Endodermal cell (in vitro differentiated cells): ENCODE results near the gene AHDC1. TPM values are rescaled to one million over a fixed set of nuclear protein-coding genes. Genes with fewer than 3 reads are reported as not detected.

Experiments
- DNase-seq: peaks from one replicate; pipeline ENCODE4 v3.0.0-alpha.2; 2017
- H3K27ac ChIP-seq: 2 replicates; pipeline ENCODE4 v1.5.1; 2013; ENCODE audit warnings: mild to moderate bottlenecking, low read depth, low read length, moderate library complexity
- H3K27me3 ChIP-seq: 2 replicates; pipeline ENCODE4 v1.6.1; 2013; ENCODE audit warnings: mild to moderate bottlenecking, low read length, moderate library complexity; ENCODE audit not compliant: insufficient read depth, control insufficient read depth, poor library complexity, severe bottlenecking
- H3K36me3 ChIP-seq: 2 replicates; pipeline ENCODE4 v1.7.0; 2013; ENCODE audit warnings: mild to moderate bottlenecking, low read length, moderate library complexity; ENCODE audit not compliant: control insufficient read depth, insufficient read depth
- H3K4me1 ChIP-seq: one replicate; pipeline ENCODE4 v1.7.0; 2013; ENCODE audit warnings: low read length; ENCODE audit not compliant: control insufficient read depth, insufficient read depth
- H3K4me3 ChIP-seq: 2 replicates; pipeline ENCODE4 v1.5.1; 2013; ENCODE audit warnings: mild to moderate bottlenecking, low read length, moderate library complexity
- H3K9ac ChIP-seq: 2 replicates; pipeline ENCODE4 v1.6.1; 2013; ENCODE audit warnings: mild to moderate bottlenecking, low read length, moderate library complexity; ENCODE audit not compliant: poor library complexity, severe bottlenecking; ENCODE audit errors: extremely low read depth
- H3K9me3 ChIP-seq: 2 replicates; pipeline ENCODE4 v1.6.1; 2013; ENCODE audit warnings: mild to moderate bottlenecking, low read length, moderate library complexity; ENCODE audit not compliant: control insufficient read depth
- H3K27ac Mint-ChIP-seq: 2 replicates; pipeline ENCODE4 v1.8.0; 2020; ENCODE audit warnings: mixed read lengths
- H3K27me3 Mint-ChIP-seq: 2 replicates; pipeline ENCODE4 v1.8.0; 2021; ENCODE audit warnings: mild to moderate bottlenecking, mixed read lengths; ENCODE audit not compliant: insufficient read depth
- H3K36me3 Mint-ChIP-seq: 2 replicates; pipeline ENCODE4 v1.8.0; 2020; ENCODE audit warnings: low read depth, mixed read lengths
- H3K4me1 Mint-ChIP-seq: 2 replicates; pipeline ENCODE4 v1.8.0; 2020; ENCODE audit warnings: mixed read lengths
- H3K4me3 Mint-ChIP-seq: 2 replicates; pipeline ENCODE4 v1.8.0; 2020; ENCODE audit warnings: mild to moderate bottlenecking, moderate library complexity, mixed read lengths
- H3K9me3 Mint-ChIP-seq: 2 replicates; pipeline ENCODE4 v1.8.0; 2020; ENCODE audit warnings: mild to moderate bottlenecking, mixed read lengths
- CTCF ChIP-seq: fragments of 200-600 bp; sonication (generic); conservative IDR thresholded peaks from 2 replicates; pipeline ENCODE4 v1.5.0; 2021; ENCODE audit warnings: antibody characterized with exemption, mild to moderate bottlenecking
- WGBS, 2 experiments: methylation state at CpG; one replicate each; pipeline versions ENCODE4 v1.1.5 to v1.1.7; 2013; ENCODE audit warnings: missing lambda C conversion rate in 2 of 2, mixed read lengths in 1 of 2; ENCODE audit not compliant: insufficient coverage in 1 of 2, insufficient read length in 1 of 2; 5-methylcytosine and 5-hydroxymethylcytosine counted together
- long read RNA-seq, 4 experiments: library from polyadenylated mRNA in 2 of 4; library from RNA in 1 of 4; library from capped mRNA in 1 of 4; stranded (forward) in 3 of 4; unstranded in 1 of 4; transcript quantifications; one replicate each; pipeline ENCODE4 v2.0.0, GENCODE V29; 2020 to 2021; ENCODE audit warnings: inconsistent platforms in 1 of 4
- polyA plus RNA-seq, 2 experiments: library from polyadenylated mRNA; stranded (reverse); fragments of 50-300 nt; gene quantifications; one replicate each; pipeline ENCODE4 v1.2.3, GENCODE V29; 2013
- total RNA-seq, 2 donors: library from RNA; stranded (reverse); fragmentation: NEBNext Ultra II Directional in 1 of 2; extraction: Animal tissue kit (Norgen Biotek cat#: 25700) in 1 of 2; gene quantifications; 2 replicates in 1 of 2; 3 replicates in 1 of 2; pipeline ENCODE4 v1.2.1, GENCODE V29; 2021

Gene AHDC1
- total RNA-seq = 10 to 100 TPM; 39.3 to 41.2 TPM
- 52.1 TPM for polyA plus RNA-seq (2013, experiment 1 of 2)
- 50.1 TPM for polyA plus RNA-seq (2013, experiment 2 of 2)
- long read RNA-seq, experiment 1, partial matches to known transcripts = 10 of 10 reads
- long read RNA-seq, experiment 1, other reads (novel, unspliced or antisense) = 0 of 10 reads
- long read RNA-seq, experiment 2, partial matches to known transcripts = 17 of 21 reads
- long read RNA-seq, experiment 2, other reads (novel, unspliced or antisense) = 4 of 21 reads
- long read RNA-seq, experiment 3, partial matches to known transcripts = 3 of 5 reads
- long read RNA-seq, experiment 3, other reads (novel, unspliced or antisense) = 2 of 5 reads
- long read RNA-seq, experiment 4, partial matches to known transcripts = 0 of 3 reads
- long read RNA-seq, experiment 4, other reads (novel, unspliced or antisense) = 3 of 3 reads

- H3K4me3 ChIP-seq = peak within 1 kb of the TSS; percentile 82
- no peak for TF ChIP-seq CTCF
- WGBS, 2 experiments = 0% methylated on average over 14 to 73 of the region's 74 CpGs
- no peaks in the 10 kb centered on the region for H3K27me3 Mint-ChIP-seq
- H3K9me3 ChIP-seq = no peaks in the 10 kb centered on the region
- no peaks in the 10 kb centered on the region for H3K36me3 ChIP-seq
- peak within 1 kb of the TSS; percentile 70 for H3K9ac ChIP-seq
- H3K27me3 ChIP-seq = no peaks in the 10 kb centered on the region
- peak within 1 kb of the TSS; percentile 90 for H3K4me3 Mint-ChIP-seq
- H3K4me1 Mint-ChIP-seq = peaks cover 58% of the 10 kb centered on the region
- peak; percentile 98 for DNase-seq
- H3K36me3 Mint-ChIP-seq = no peaks in the 10 kb centered on the region
- peak within 1 kb of the TSS; percentile 90 for H3K27ac Mint-ChIP-seq
- peak within 1 kb of the TSS; percentile 62 for H3K27ac ChIP-seq
- H3K9me3 Mint-ChIP-seq = no peaks in the 10 kb centered on the region
- H3K4me1 ChIP-seq = peaks cover 10% of the 10 kb centered on the region
Observed at GRCh38 chr1:27603681-27604578, at the start of gene AHDC1. AHDC1 (minus strand) TSS chr1:27604144; CDS start chr1:27552115, 52,029 bp downstream.

- Mint-ChIP-seq H3K9me3 (no peaks in the 10 kb centered on the region), H3K4me1 (peaks cover 23% of the 10 kb centered on the region), H3K4me3 (no peak overlapping the region), H3K27me3 (no peaks in the 10 kb centered on the region), H3K36me3 (no peaks in the 10 kb centered on the region), H3K27ac (no peak overlapping the region)
- Histone ChIP-seq H3K9ac (no peak overlapping the region), H3K36me3 (no peaks in the 10 kb centered on the region), H3K27me3 (no peaks in the 10 kb centered on the region), H3K4me1 (no peaks in the 10 kb centered on the region), H3K27ac (no peak overlapping the region), H3K9me3 (no peaks in the 10 kb centered on the region), H3K4me3 (no peak overlapping the region)
- DNase-seq = no peak
- WGBS, 2 experiments = 88 to 97% methylated on average over 3 to 5 of the region's 5 CpGs
- no peak for TF ChIP-seq CTCF
Observed at GRCh38 chr1:27652111-27652864, 48.3 kb upstream of the AHDC1 start.
